Liver (tissue), 9 donors: ENCODE data around the gene ZFYVE27. TPM values are rescaled to one million over a fixed set of nuclear protein-coding genes. Genes with fewer than 3 reads are reported as not detected.

ENCODE experiments used
- DNase-seq: peaks from one replicate; pipeline ENCODE4 v3.0.0-alpha.2; 2017; ENCODE audit warnings: low spot score
- H3K27ac ChIP-seq, 2 donors: one replicate each; pipeline ENCODE4 v1.7.0; 2013; ENCODE audit warnings: inconsistent platforms in 2 of 2, low read length in 2 of 2, control low read depth in 1 of 2, low read depth in 1 of 2, mild to moderate bottlenecking in 1 of 2
- H3K27me3 ChIP-seq, 4 donors: one replicate each; pipeline versions ENCODE4 v1.6.1 to v1.7.0; 2013; ENCODE audit warnings: low read length in 3 of 4, inconsistent platforms in 1 of 4, mild to moderate bottlenecking in 1 of 4, moderate library complexity in 1 of 4; ENCODE audit not compliant: control insufficient read depth in 4 of 4, insufficient read depth in 4 of 4
- H3K36me3 ChIP-seq, 4 donors: one replicate each; pipeline versions ENCODE4 v1.6.1 to v1.7.0; 2013; ENCODE audit warnings: low read length in 3 of 4, mild to moderate bottlenecking in 3 of 4, low read depth in 1 of 4, moderate library complexity in 1 of 4; ENCODE audit not compliant: control insufficient read depth in 4 of 4, insufficient read depth in 3 of 4
- H3K4me1 ChIP-seq, 4 donors: one replicate each; pipeline versions ENCODE4 v1.6.1 to v1.7.0; 2013; ENCODE audit warnings: low read length in 3 of 4, mild to moderate bottlenecking in 3 of 4, moderate library complexity in 1 of 4; ENCODE audit not compliant: control insufficient read depth in 4 of 4, insufficient read depth in 4 of 4
- H3K4me3 ChIP-seq, 3 donors: one replicate each; pipeline versions ENCODE4 v1.6.1 to v1.7.0; 2013; ENCODE audit warnings: low read length in 3 of 3, control low read depth in 1 of 3, low read depth in 1 of 3, mild to moderate bottlenecking in 1 of 3
- H3K9ac ChIP-seq, 2 donors: one replicate each; pipeline ENCODE4 v1.7.0; 2013; ENCODE audit warnings: low read length in 2 of 2, mild to moderate bottlenecking in 2 of 2, moderate library complexity in 2 of 2, control low read depth in 1 of 2, low read depth in 1 of 2
- H3K9me3 ChIP-seq, 4 donors: one replicate each; pipeline versions ENCODE4 v1.6.1 to v1.7.0; 2013; ENCODE audit warnings: low read length in 3 of 4; ENCODE audit not compliant: control insufficient read depth in 4 of 4
- EGR1 ChIP-seq, 2 donors: IDR thresholded peaks; 2 replicates each; pipeline ENCODE4 v1.6.1; 2016 to 2018; ENCODE audit warnings: antibody characterized with exemption in 2 of 2, low read depth in 2 of 2
- FOXA1 ChIP-seq: IDR thresholded peaks from 2 replicates; pipeline ENCODE4 v1.6.1; 2016; ENCODE audit warnings: antibody characterized with exemption
- GABPA ChIP-seq, 2 donors: IDR thresholded peaks in 1 of 2; conservative IDR thresholded peaks in 1 of 2; 2 replicates each; pipeline ENCODE4 v1.6.1; 2016; ENCODE audit warnings: antibody characterized with exemption in 2 of 2, mild to moderate bottlenecking in 1 of 2, moderate library complexity in 1 of 2
- HNF4A ChIP-seq, 2 donors: conservative IDR thresholded peaks; 2 replicates each; pipeline ENCODE4 v1.6.1; 2016; ENCODE audit warnings: antibody characterized with exemption in 2 of 2, mild to moderate bottlenecking in 2 of 2
- HNF4G ChIP-seq: IDR thresholded peaks from 2 replicates; pipeline ENCODE4 v1.6.1; 2016; ENCODE audit warnings: antibody characterized with exemption
- RAD21 ChIP-seq, 2 donors: IDR thresholded peaks; 2 replicates each; pipeline ENCODE4 v1.6.1; 2016; ENCODE audit warnings: antibody characterized with exemption in 2 of 2, mild to moderate bottlenecking in 2 of 2
- REST ChIP-seq: IDR thresholded peaks from 2 replicates; pipeline ENCODE4 v1.6.1; 2016; ENCODE audit warnings: antibody characterized with exemption, mild to moderate bottlenecking
- SP1 ChIP-seq: IDR thresholded peaks from 2 replicates; pipeline ENCODE4 v1.6.1; 2018; ENCODE audit warnings: antibody characterized with exemption, mild to moderate bottlenecking
- TAF1 ChIP-seq: conservative IDR thresholded peaks from 2 replicates; pipeline ENCODE4 v1.6.1; 2016; ENCODE audit warnings: antibody characterized with exemption, mild to moderate bottlenecking
- WGBS: extraction: QIAGEN DNeasy Blood & Tissue Kit; methylation state at CpG from one replicate; pipeline ENCODE4 v1.1.7; 2013; 5-methylcytosine and 5-hydroxymethylcytosine counted together
- polyA plus RNA-seq, 2 donors: library from polyadenylated mRNA; stranded (reverse) in 1 of 2; unstranded in 1 of 2; fragments of 200-250 nt in 1 of 2; fragments of >200 nt in 1 of 2; fragmentation: Nextera tagmentation in 1 of 2; extraction: Ambion mirVana in 1 of 2; gene quantifications; one replicate each; pipeline versions ENCODE4 v1.2.1 to v1.2.3, GENCODE V29; 2013 to 2015
- total RNA-seq, 2 donors: library from RNA; depleted of rRNA; stranded (reverse); fragments of >200 nt; gene quantifications; one replicate each; pipeline ENCODE4 v1.2.3, GENCODE V29; 2014
- TF ChIP-seq, protein P1 (sequence below): IDR thresholded peaks from 2 replicates; pipeline ENCODE4 v1.6.1; 2016; ENCODE audit warnings: antibody characterized with exemption
- TF ChIP-seq, protein P2 (sequence below): IDR thresholded peaks from 2 replicates; pipeline ENCODE4 v1.6.1; 2016; ENCODE audit warnings: antibody characterized with exemption
- TF ChIP-seq, protein P3 (sequence below): IDR thresholded peaks from 2 replicates; pipeline ENCODE4 v1.6.1; 2016; ENCODE audit warnings: antibody characterized with exemption
- donor health status: healthy.
- donor health status: healthy.
- donor health status: healthy.
- donor health status: healthy.
- donor health status: healthy.

The ZFYVE27 gene
- total and polyA plus RNA-seq, 4 donors = 10.2 to 25.9 (median 13.1) TPM

GRCh38 chr10:97801422-97801821 is 64.5 kb downstream of the ZFYVE27 start:
- Histone ChIP-seq H3K36me3 (no peaks in the 10 kb centered on the region), H3K9ac (no peak overlapping the region), H3K27me3 (peaks cover 0 to 6% (median 0%) of the 10 kb centered on the region in 4 donors), H3K27ac (no peak overlapping the region), H3K9me3 (peaks cover 0 to 6% (median 0%) of the 10 kb centered on the region in 4 donors), H3K4me1 (no peaks in the 10 kb centered on the region), H3K4me3 (no peak overlapping the region)
- TF ChIP-seq RAD21 (IDR thresholded peaks at IDR 0.05) = no peak
- 68% methylated on average over 5 of the region's 5 CpGs for WGBS
- DNase-seq = no peak

GRCh38 chr10:97805096-97805884 is 68.4 kb downstream of the ZFYVE27 start:
- TF ChIP-seq TAF1 (no peak), REST (no peak), RAD21 (IDR thresholded peaks at IDR 0.05) (no peak), HNF4G (no peak), FOXA1 (no peak), EGR1 (IDR thresholded peaks at IDR 0.05; ENCODE audit: low read depth in 2 of 2) (no peak), SP1 (no peak)
- TF ChIP-seq, protein P1, sequence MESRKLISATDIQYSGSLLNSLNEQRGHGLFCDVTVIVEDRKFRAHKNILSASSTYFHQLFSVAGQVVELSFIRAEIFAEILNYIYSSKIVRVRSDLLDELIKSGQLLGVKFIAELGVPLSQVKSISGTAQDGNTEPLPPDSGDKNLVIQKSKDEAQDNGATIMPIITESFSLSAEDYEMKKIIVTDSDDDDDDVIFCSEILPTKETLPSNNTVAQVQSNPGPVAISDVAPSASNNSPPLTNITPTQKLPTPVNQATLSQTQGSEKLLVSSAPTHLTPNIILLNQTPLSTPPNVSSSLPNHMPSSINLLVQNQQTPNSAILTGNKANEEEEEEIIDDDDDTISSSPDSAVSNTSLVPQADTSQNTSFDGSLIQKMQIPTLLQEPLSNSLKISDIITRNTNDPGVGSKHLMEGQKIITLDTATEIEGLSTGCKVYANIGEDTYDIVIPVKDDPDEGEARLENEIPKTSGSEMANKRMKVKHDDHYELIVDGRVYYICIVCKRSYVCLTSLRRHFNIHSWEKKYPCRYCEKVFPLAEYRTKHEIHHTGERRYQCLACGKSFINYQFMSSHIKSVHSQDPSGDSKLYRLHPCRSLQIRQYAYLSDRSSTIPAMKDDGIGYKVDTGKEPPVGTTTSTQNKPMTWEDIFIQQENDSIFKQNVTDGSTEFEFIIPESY = no peak
- TF ChIP-seq, protein P2, sequence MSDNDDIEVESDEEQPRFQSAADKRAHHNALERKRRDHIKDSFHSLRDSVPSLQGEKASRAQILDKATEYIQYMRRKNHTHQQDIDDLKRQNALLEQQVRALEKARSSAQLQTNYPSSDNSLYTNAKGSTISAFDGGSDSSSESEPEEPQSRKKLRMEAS = no peak
- TF ChIP-seq, protein P3, sequence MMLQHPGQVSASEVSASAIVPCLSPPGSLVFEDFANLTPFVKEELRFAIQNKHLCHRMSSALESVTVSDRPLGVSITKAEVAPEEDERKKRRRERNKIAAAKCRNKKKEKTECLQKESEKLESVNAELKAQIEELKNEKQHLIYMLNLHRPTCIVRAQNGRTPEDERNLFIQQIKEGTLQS = no peak
- Histone ChIP-seq H3K36me3 (no peaks in the 10 kb centered on the region), H3K4me1 (no peaks in the 10 kb centered on the region), H3K27ac (no peak overlapping the region), H3K4me3 (no peak overlapping the region), H3K9me3 (no peaks in the 10 kb centered on the region), H3K27me3 (no peaks in the 10 kb centered on the region), H3K9ac (no peak overlapping the region)
- DNase-seq = no peak
- WGBS = 78% methylated on average over 12 of the region's 12 CpGs

DNA sequence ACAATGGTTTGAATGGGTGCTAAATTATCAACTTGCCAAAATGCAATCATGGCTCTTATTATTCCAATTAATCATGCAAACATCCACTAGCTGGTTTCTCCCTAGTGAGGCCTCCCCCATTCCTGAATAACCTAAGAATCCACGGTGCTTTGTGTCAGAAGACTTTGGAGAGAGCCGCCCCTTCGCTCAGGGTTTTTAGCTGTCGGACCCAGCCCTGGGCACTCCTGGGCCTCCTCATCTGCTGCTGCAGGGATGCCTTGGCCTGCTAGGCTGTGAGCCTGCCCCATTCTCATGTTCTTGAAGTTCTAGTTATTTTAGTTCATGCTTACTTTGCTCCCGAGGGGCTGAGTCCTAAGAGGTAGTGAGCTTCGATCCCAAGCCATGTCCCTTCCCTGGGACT is 69.0 kb downstream of the ZFYVE27 start:
- H3K9me3 ChIP-seq = no peaks in the 10 kb centered on the region
- no peak for DNase-seq
- no peaks in the 10 kb centered on the region for H3K27me3 ChIP-seq
- no peak overlapping the region for H3K4me3 ChIP-seq
- H3K9ac ChIP-seq = no peak overlapping the region
- no peaks in the 10 kb centered on the region for H3K36me3 ChIP-seq
- no peaks in the 10 kb centered on the region for H3K4me1 ChIP-seq
- no peak overlapping the region for H3K27ac ChIP-seq
- TF ChIP-seq GABPA (IDR thresholded peaks at IDR 0.05 in 1 of 2, conservative IDR thresholded peaks at IDR 0.05 in 1 of 2) (no peak), SP1 (no peak), TAF1 (no peak), EGR1 (IDR thresholded peaks at IDR 0.05; ENCODE audit: low read depth in 2 of 2) (no peak), FOXA1 (no peak), HNF4A (conservative IDR thresholded peaks at IDR 0.05) (no peak), REST (no peak)
- TF ChIP-seq, protein P1 = no peak
- TF ChIP-seq, protein P2 = no peak
- WGBS = 89% methylated on average over 6 of the region's 6 CpGs
